UCSD-AML1 (cell line): ENCODE results near the gene SMIM10L1.

Experiments used
- DNase-seq: peaks from one replicate; lab custom pipeline; 2025; ENCODE audit not compliant: unreplicated experiment; lab: John Stamatoyannopoulos, UW

Gene SMIM10L1

DNA sequence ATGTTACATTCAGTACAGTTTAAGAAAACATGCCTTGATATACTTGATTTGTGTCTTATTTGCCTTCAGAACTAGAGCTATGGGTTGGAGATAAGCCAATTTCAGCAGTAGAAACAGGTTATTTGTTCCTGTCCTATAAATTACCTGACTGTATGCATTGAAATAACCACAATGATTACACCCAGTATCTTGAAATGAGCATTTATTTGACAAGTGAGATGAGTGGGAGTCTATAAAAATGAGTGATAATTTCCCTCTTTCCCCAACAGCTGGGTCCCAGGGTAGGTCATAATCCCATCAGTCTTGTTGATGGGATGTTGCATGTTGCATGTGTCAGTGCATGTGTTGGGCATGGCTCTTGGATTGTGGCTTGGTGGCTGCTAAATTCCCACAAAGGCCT lies 12.0 kb downstream of the SMIM10L1 start:
- DNase-seq: no peak

DNA sequence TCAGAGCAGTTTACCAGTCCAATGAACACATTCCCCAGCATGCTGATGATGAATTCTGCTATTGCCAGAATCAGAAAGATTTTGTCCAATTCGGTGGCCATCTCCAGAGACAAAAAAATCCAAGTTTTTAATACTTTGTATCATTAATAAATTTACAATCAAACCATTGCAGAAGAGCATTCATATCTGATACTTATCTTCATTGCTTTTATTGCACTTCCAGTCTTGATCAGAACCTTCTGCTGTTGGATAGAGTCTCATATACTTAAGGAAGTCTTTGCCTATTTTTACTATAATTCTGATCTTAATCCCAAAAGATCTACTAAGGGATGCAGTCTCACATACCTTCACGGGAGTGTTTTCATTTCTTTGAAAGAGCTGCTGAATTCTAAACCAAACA lies 15.8 kb downstream of the SMIM10L1 start, which contains the start of gene TAS2R42:
TSS of gene TAS2R42 (minus strand) at position 101 of the 400 bp plus-strand sequence. CDS start at position 101, 0 bp downstream.
- DNase-seq: no peak

DNA sequence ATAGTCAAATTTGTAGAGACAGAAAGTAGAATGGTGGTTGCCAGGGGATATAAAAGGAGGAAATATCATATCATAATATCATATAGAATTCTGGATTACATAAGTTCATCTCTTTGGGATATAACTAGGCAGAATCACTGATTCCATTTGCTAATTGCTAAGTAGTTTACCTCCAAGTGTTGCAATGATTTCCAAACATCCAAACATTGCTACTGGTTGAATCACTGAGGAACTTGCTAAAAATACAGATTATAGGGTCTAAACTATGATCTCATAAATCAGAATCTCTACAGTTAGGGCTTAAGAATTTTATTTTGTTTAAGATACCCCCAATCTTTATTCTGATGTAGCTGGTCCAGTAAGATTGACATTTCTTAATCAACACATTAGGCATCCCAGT lies 31.8 kb downstream of the SMIM10L1 start:
- no peak for DNase-seq

DNA sequence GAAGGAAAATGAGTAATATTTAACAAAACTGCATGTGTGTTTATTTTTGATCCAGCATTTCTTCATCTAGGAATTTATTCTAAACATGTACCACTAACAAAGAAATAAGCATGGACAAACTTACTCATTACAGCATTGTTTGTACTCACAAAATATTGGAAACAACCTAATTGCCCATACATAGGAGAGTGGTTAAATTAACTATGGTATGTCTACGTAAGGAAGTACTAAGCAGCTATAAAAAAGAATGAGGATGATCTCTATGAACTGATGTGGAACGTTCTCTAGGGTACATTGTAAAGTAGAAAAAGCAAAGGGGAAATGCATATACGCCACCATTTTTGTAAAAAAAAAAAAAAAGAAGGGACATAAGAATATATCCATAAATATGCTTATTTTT lies 33.2 kb downstream of the SMIM10L1 start:
- no peak for DNase-seq

DNA sequence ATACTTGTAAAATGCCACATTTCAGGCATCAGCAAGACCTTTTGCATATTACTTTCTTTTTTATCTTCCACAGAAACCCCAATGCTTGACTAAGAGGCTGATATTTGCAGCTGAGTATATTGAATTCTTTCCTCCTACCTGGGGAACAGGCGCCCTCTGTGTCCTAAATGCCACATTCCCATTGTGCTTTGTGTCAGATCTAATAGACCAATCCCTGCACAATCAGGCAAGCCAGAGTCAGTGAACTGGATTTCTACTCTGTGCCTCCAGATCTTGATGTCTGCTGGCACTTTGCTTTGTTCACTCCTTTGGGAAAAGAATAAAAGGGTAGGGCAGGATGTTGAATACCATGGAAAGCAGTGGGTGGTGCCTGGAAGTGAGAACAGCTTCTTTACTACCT lies 38.1 kb downstream of the SMIM10L1 start:
- DNase-seq: no peak
